HG03280 (cell line): ENCODE results near the gene SEPTIN12.
"Not testable (repeated sequence)": the region's sequence is repeated elsewhere in the genome, so short reads cannot be mapped to it uniquely, and the experiment has no call there.

Source experiments
- ATAC-seq: cut with Tn5 transposase; IDR thresholded peaks from one replicate; pipeline ENCODE4 v1.9.1; 2021; ENCODE audit warnings: mild to moderate bottlenecking, moderate library complexity; ENCODE audit not compliant: unreplicated experiment

Gene SEPTIN12

GRCh38 chr16:4760221-4760910, 27.8 kb downstream of the SEPTIN12 start:
- ATAC-seq = no peak

- no peak for ATAC-seq
Observed at GRCh38 chr16:4755687-4756086, 32.5 kb downstream of the SEPTIN12 start.

- ATAC-seq = no peak
Observed at GRCh38 chr16:4754865-4755264, 33.3 kb downstream of the SEPTIN12 start.

- no peak for ATAC-seq
Observed at GRCh38 chr16:4753227-4753626, 34.9 kb downstream of the SEPTIN12 start.

- ATAC-seq = no peak
Observed at GRCh38 chr16:4752351-4753100, 35.6 kb downstream of the SEPTIN12 start.

- ATAC-seq = no peak
Observed at GRCh38 chr16:4750896-4751295, 37.2 kb downstream of the SEPTIN12 start.

- ATAC-seq = no peak
Observed at GRCh38 chr16:4749700-4750257, 38.4 kb downstream of the SEPTIN12 start.

GRCh38 chr16:4748682-4749411, 39.3 kb downstream of the SEPTIN12 start:
- ATAC-seq = no peak

- no peak for ATAC-seq
Observed at GRCh38 chr16:4747906-4748681, 40.1 kb downstream of the SEPTIN12 start.

- no peak for ATAC-seq
Observed at GRCh38 chr16:4746991-4747574, 41.1 kb downstream of the SEPTIN12 start.

GRCh38 chr16:4746215-4746614, 41.9 kb downstream of the SEPTIN12 start:
- no peak for ATAC-seq

- ATAC-seq = no peak
Observed at GRCh38 chr16:4745274-4745569, 42.9 kb downstream of the SEPTIN12 start.

- no peak for ATAC-seq
Observed at GRCh38 chr16:4744555-4745273, 43.4 kb downstream of the SEPTIN12 start.

GRCh38 chr16:4743226-4743878, 44.8 kb downstream of the SEPTIN12 start:
- no peak for ATAC-seq

GRCh38 chr16:4738370-4738769, 49.8 kb downstream of the SEPTIN12 start:
- not testable (repeated sequence) for ATAC-seq

GRCh38 chr16:4737545-4737944, 50.6 kb downstream of the SEPTIN12 start:
- ATAC-seq = no peak

GRCh38 chr16:4736546-4736945, 51.6 kb downstream of the SEPTIN12 start:
- no peak for ATAC-seq

GRCh38 chr16:4734730-4735535, 53.2 kb downstream of the SEPTIN12 start:
- ATAC-seq = peak; percentile 67
